ENCODE results near the gene MUC12. TPM values are rescaled to one million over a fixed set of nuclear protein-coding genes. Genes with fewer than 3 reads are reported as not detected.

Gene MUC12
- total RNA-seq, 1 experiment from 2014 or later = 0.64 TPM

DNA sequence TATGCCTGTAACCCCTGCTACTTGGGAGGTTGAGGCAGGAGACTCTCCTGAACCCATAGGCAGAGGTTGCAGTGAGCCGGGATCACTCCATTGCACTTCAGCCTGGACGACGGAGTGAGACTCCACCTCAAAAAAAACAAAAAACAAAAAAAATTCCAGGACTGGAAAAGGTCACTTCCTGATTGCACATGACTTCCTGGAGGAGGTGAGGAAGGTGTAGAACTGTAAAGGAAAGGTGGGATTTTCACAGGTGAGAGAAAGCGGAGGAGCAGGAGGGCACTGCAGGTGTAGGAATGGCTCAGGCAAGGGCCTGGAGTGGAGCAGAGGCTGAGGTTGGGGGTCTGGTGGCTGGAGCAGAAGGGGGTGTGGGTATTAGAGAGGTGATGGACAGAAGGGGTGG lies 23.3 kb upstream of the MUC12 start:
- Histone ChIP-seq H4K20me1 (ENCODE audit: insufficient read depth) (no peaks in the 10 kb centered on the region), H3K27ac (ENCODE audit: low read depth, low read length) (no peak overlapping the region), H3K4me3 (replicated peaks in 1 of 2; ENCODE audit: low read depth in 1 of 2, low read length in 2 of 2) (no peak overlapping the region), H2AFZ (ENCODE audit: low read depth, low read length, poor library complexity, severe bottlenecking) (no peak overlapping the region), H3K4me2 (ENCODE audit: low read length) (no peak overlapping the region), H3K9me2 (ENCODE audit: insufficient read depth) (no peaks in the 10 kb centered on the region), H3K27me3 (ENCODE audit: insufficient read depth, low read length) (no peaks in the 10 kb centered on the region), H3K9ac (ENCODE audit: low read length) (no peak overlapping the region), H3K79me2 (ENCODE audit: insufficient read depth, low read length) (no peaks in the 10 kb centered on the region), H3K4me1 (ENCODE audit: control insufficient read depth in 1 of 2, insufficient read depth in 2 of 2, low read length in 2 of 2) (no peaks in the 10 kb centered on the region), H3K36me3 (ENCODE audit: control insufficient read depth in 1 of 2, insufficient read depth in 2 of 2, low read length in 2 of 2) (no peaks in the 10 kb centered on the region), H3K9me3 (ENCODE audit: control insufficient read depth in 1 of 2, insufficient read depth in 1 of 2, low read depth in 1 of 2, low read length in 2 of 2) (peaks cover 0 to 3% of the 10 kb centered on the region in 2 experiments; a peak in 1 of 4 replicates)
- intact Hi-C loops (cut with micrococcal nuclease) = no loop called here
- ATAC-seq (no peak), DNase-seq (ENCODE audit: low read depth, low spot score) (no peak)
- no TSS peak for BruUV-seq (replicated peaks)
- ChIA-PET RAD21 (ENCODE audit: low non-redundant PET in 1 of 2, low total read pairs in 2 of 2, uncharacterized antibody in 2 of 2, unreplicated experiment in 2 of 2) (no interaction called here), POLR2A (no interaction called here), CTCF (no interaction called here)
- TF ChIP-seq ZNF274 (IDR thresholded peaks at IDR 0.05; ENCODE audit: low read depth, low read length) = no peak
- no peak for TF ChIP-seq ZFX (IDR thresholded peaks at IDR 0.05)
- no peak for TF ChIP-seq CEBPB (IDR thresholded peaks at IDR 0.05; ENCODE audit: low read depth)
- no peak for TF ChIP-seq POLR2A (IDR thresholded peaks at IDR 0.05; ENCODE audit: borderline replicate concordance, extremely low read depth, insufficient read depth, insufficient read length)
- TF ChIP-seq MAX (IDR thresholded peaks at IDR 0.05) = no peak

- intact Hi-C loops (cut with micrococcal nuclease) = no loop called here
- peaks cover 0 to 3% of the 10 kb centered on the region in 2 experiments; a peak in 1 of 4 replicates for H3K9me3 ChIP-seq (ENCODE audit: control insufficient read depth in 1 of 2, insufficient read depth in 1 of 2, low read depth in 1 of 2, low read length in 2 of 2)
- H4K20me1 ChIP-seq (ENCODE audit: insufficient read depth) = no peaks in the 10 kb centered on the region
- no peaks in the 10 kb centered on the region for H3K9me2 ChIP-seq (ENCODE audit: insufficient read depth)
- no peak for DNase-seq (ENCODE audit: low read depth, low spot score)
- H3K9ac ChIP-seq (ENCODE audit: low read length) = no peak overlapping the region
- no peaks in the 10 kb centered on the region for H3K79me2 ChIP-seq (ENCODE audit: insufficient read depth, low read length)
- no peaks in the 10 kb centered on the region for H3K4me1 ChIP-seq (ENCODE audit: control insufficient read depth in 1 of 2, insufficient read depth in 2 of 2, low read length in 2 of 2)
- POLR2A ChIA-PET = no interaction called here
- RAD21 ChIA-PET (ENCODE audit: low non-redundant PET in 1 of 2, low total read pairs in 2 of 2, uncharacterized antibody in 2 of 2, unreplicated experiment in 2 of 2) = no interaction called here
- no peak for ATAC-seq
- H3K36me3 ChIP-seq (ENCODE audit: control insufficient read depth in 1 of 2, insufficient read depth in 2 of 2, low read length in 2 of 2) = no peaks in the 10 kb centered on the region
- H3K4me2 ChIP-seq (ENCODE audit: low read length) = no peak overlapping the region
- no peak overlapping the region for H3K27ac ChIP-seq (ENCODE audit: low read depth, low read length)
- BruUV-seq (replicated peaks) = no TSS peak
- H2AFZ ChIP-seq (ENCODE audit: low read depth, low read length, poor library complexity, severe bottlenecking) = no peak overlapping the region
- no peak overlapping the region for H3K4me3 ChIP-seq (replicated peaks in 1 of 2; ENCODE audit: low read depth in 1 of 2, low read length in 2 of 2)
- no peaks in the 10 kb centered on the region; the same call in 1 of the 2 replicates for H3K27me3 ChIP-seq (ENCODE audit: insufficient read depth, low read length)
- CTCF ChIA-PET = no interaction called here
- TF ChIP-seq ZFX (IDR thresholded peaks at IDR 0.05) = no peak
- no peak for TF ChIP-seq EZH2phosphoT487 (IDR thresholded peaks at IDR 0.05; ENCODE audit: borderline replicate concordance)
- no peak for TF ChIP-seq POLR2A (IDR thresholded peaks at IDR 0.05; ENCODE audit: borderline replicate concordance, extremely low read depth, insufficient read depth, insufficient read length)
- TF ChIP-seq, protein P1, sequence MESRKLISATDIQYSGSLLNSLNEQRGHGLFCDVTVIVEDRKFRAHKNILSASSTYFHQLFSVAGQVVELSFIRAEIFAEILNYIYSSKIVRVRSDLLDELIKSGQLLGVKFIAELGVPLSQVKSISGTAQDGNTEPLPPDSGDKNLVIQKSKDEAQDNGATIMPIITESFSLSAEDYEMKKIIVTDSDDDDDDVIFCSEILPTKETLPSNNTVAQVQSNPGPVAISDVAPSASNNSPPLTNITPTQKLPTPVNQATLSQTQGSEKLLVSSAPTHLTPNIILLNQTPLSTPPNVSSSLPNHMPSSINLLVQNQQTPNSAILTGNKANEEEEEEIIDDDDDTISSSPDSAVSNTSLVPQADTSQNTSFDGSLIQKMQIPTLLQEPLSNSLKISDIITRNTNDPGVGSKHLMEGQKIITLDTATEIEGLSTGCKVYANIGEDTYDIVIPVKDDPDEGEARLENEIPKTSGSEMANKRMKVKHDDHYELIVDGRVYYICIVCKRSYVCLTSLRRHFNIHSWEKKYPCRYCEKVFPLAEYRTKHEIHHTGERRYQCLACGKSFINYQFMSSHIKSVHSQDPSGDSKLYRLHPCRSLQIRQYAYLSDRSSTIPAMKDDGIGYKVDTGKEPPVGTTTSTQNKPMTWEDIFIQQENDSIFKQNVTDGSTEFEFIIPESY (IDR thresholded peaks at IDR 0.05; ENCODE audit: extremely low read depth, insufficient replicate concordance, low read length) = no peak
- TF ChIP-seq EGR1 (IDR thresholded peaks at IDR 0.05; ENCODE audit: low read depth) = no peak
- no peak for TF ChIP-seq ELF1 (IDR thresholded peaks at IDR 0.05; ENCODE audit: borderline replicate concordance, low read depth)
- no peak for TF ChIP-seq EZH2 (IDR thresholded peaks at IDR 0.05)
- TF ChIP-seq ZNF274 (IDR thresholded peaks at IDR 0.05; ENCODE audit: low read depth, low read length) = no peak
- no peak for TF ChIP-seq SIN3A (IDR thresholded peaks at IDR 0.05; ENCODE audit: low read depth)
- TF ChIP-seq, protein P2, sequence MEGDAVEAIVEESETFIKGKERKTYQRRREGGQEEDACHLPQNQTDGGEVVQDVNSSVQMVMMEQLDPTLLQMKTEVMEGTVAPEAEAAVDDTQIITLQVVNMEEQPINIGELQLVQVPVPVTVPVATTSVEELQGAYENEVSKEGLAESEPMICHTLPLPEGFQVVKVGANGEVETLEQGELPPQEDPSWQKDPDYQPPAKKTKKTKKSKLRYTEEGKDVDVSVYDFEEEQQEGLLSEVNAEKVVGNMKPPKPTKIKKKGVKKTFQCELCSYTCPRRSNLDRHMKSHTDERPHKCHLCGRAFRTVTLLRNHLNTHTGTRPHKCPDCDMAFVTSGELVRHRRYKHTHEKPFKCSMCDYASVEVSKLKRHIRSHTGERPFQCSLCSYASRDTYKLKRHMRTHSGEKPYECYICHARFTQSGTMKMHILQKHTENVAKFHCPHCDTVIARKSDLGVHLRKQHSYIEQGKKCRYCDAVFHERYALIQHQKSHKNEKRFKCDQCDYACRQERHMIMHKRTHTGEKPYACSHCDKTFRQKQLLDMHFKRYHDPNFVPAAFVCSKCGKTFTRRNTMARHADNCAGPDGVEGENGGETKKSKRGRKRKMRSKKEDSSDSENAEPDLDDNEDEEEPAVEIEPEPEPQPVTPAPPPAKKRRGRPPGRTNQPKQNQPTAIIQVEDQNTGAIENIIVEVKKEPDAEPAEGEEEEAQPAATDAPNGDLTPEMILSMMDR (IDR thresholded peaks at IDR 0.05 in 2 of 3, conservative IDR thresholded peaks at IDR 0.05 in 1 of 3; ENCODE audit: borderline replicate concordance in 1 of 3, insufficient read depth in 1 of 3, low read depth in 2 of 3, low read length in 2 of 3) = no peak
- TF ChIP-seq CBX3 (IDR thresholded peaks at IDR 0.05; ENCODE audit: low read depth) = no peak
- no peak for TF ChIP-seq MAX (IDR thresholded peaks at IDR 0.05)
- TF ChIP-seq POLR2AphosphoS5 (IDR thresholded peaks at IDR 0.05; ENCODE audit: low read depth, low read length) = no peak
- no peak for TF ChIP-seq FOSL1 (IDR thresholded peaks at IDR 0.05; ENCODE audit: low read depth)
- no peak for TF ChIP-seq SRF (IDR thresholded peaks at IDR 0.05; ENCODE audit: low read depth)
- no peak for TF ChIP-seq JUND (IDR thresholded peaks at IDR 0.05)
Observed at GRCh38 chr7:100946766-100947365, 22.5 kb upstream of the MUC12 start.

Measured in HCT116 (cell line).